Occipital lobe (tissue), 2 donors: ENCODE results near the gene DLGAP4. TPM values are rescaled to one million over a fixed set of nuclear protein-coding genes. Genes with fewer than 3 reads are reported as not detected.

Experiments used
- DNase-seq: peaks from one replicate; lab custom pipeline; 2025; lab: John Stamatoyannopoulos, UW
- total RNA-seq: library from RNA; depleted of rRNA; stranded (reverse); fragments of >200 nt; gene quantifications from one replicate; pipeline ENCODE4 v1.2.3, GENCODE V29; 2014

The DLGAP4 gene
- total RNA-seq, 1 donor from 2014 or later, result 29.9 TPM

GRCh38 chr20:36527331-36528125, 221.4 kb downstream of the DLGAP4 start:
- DNase-seq, result no peak

GRCh38 chr20:36528176-36528874, 222.2 kb downstream of the DLGAP4 start:
- no peak for DNase-seq

- DNase-seq, result no peak
Observed at GRCh38 chr20:36528875-36529417, 222.8 kb downstream of the DLGAP4 start.

GRCh38 chr20:36532388-36532787, 226.2 kb downstream of the DLGAP4 start:
- no peak for DNase-seq

GRCh38 chr20:36532822-36533221, 226.7 kb downstream of the DLGAP4 start:
- no peak for DNase-seq

GRCh38 chr20:36538026-36538722, 232.0 kb downstream of the DLGAP4 start:
- no peak for DNase-seq

GRCh38 chr20:36540551-36541211, 234.5 kb downstream of the DLGAP4 start:
- DNase-seq, result no peak

- DNase-seq, result no peak
Observed at GRCh38 chr20:36541227-36541767, 235.2 kb downstream of the DLGAP4 start, which contains the start of gene MYL9. Gene MYL9, plus strand, starts transcription at chr20:36541519. Its CDS starts 3,366 bp downstream, at chr20:36544885.

- no peak for DNase-seq
Observed at GRCh38 chr20:36541768-36542488, 235.8 kb downstream of the DLGAP4 start.

GRCh38 chr20:36542516-36543183, 236.5 kb downstream of the DLGAP4 start:
- no peak for DNase-seq

- no peak for DNase-seq
Observed at GRCh38 chr20:36543184-36544133, 237.3 kb downstream of the DLGAP4 start.

- DNase-seq, result no peak
Observed at GRCh38 chr20:36544134-36545018, 238.2 kb downstream of the DLGAP4 start.

GRCh38 chr20:36546111-36546736, 240.1 kb downstream of the DLGAP4 start:
- DNase-seq, result no peak

GRCh38 chr20:36547186-36548005, 241.3 kb downstream of the DLGAP4 start:
- DNase-seq, result no peak

GRCh38 chr20:36548006-36548315, 241.8 kb downstream of the DLGAP4 start:
- DNase-seq, result no peak
